ENCODE results near the gene MEGF10.
"Not testable (repeated sequence)": the region's sequence is repeated elsewhere in the genome, so short reads cannot be mapped to it uniquely, and the experiment has no call there.

The MEGF10 gene

DNA sequence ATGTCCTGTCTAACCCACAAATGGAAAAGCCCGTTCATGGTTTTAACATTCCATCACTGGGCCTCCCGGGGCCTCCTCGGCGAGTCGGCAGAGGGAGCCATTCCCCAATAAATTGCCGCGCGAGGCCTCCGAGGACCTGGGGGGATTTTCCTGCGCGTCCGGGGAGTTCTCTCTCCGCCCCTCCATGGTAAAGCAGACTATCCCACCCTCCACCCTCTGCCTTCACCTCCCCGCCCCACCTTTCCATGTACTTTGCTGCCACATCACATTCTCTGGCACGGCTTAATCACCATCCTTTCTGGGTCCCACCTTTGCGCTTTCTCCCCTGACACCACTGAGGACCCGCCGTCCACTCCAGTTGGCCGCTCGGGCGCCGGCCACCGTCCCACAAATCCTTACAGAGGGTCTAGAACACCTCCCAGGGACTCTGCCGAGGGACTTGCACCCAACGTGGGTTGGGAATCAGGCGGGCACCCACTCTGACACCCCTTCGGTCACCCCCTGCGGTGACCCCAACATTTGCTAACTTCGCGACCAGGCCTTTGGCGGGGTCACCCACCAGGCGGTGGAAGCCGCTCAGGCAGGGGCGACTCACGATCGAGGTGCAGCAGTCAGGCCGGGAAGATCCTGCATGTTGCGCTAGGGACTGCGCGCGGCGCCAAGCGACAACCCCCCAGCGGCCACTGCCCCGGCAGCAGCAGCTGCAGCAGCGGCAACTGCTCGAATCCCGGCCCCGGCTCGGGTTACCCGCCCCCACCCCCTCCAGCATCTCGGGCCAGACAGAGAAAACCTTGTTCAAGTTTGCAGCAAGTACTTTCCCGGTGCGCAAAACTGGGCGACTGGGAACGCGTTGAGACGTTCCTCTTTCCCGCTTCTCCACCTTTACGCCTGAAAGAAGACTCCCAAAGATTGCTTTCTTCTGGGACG lies at the start of gene MEGF10:
MEGF10 (plus strand) TSS at position 778 of the 927 bp plus-strand sequence. CDS start 40,513 bp downstream, outside the sequence.
- peak; percentile 63 for DNase-seq (ENCODE audit: low spot score)

- no peak for DNase-seq (ENCODE audit: low spot score)
These were observed 47.6 kb upstream of the MEGF10 start for GRCh38 chr5:127243011-127243410.

GRCh38 chr5:127254729-127255284 lies 35.8 kb upstream of the MEGF10 start:
- no peak for DNase-seq (ENCODE audit: low spot score)

GRCh38 chr5:127256886-127257597 lies 33.6 kb upstream of the MEGF10 start:
- DNase-seq (ENCODE audit: low spot score): no peak

- DNase-seq (ENCODE audit: low spot score): no peak
These were observed 29.9 kb upstream of the MEGF10 start for GRCh38 chr5:127260686-127261085.

DNA sequence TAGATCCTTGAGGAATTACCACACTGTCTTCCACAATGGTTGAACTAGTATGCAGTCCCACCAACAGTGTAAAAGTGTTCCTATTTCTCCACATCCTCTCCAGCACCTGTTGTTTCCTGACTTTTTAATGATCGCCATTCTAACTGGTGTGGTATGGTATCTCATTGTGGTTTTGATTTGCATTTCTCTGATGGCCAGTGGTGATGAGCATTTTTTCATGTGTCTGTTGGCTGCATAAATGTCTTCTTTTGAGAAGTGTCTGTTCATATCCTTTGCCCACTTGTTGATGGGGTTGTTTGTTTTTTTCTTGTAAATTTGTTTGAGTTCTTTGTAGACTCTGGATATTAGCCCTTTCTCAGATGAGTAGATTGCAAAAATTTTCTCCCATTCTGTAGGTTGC lies 25.1 kb upstream of the MEGF10 start:
- DNase-seq (ENCODE audit: low spot score): not testable (repeated sequence)

DNA sequence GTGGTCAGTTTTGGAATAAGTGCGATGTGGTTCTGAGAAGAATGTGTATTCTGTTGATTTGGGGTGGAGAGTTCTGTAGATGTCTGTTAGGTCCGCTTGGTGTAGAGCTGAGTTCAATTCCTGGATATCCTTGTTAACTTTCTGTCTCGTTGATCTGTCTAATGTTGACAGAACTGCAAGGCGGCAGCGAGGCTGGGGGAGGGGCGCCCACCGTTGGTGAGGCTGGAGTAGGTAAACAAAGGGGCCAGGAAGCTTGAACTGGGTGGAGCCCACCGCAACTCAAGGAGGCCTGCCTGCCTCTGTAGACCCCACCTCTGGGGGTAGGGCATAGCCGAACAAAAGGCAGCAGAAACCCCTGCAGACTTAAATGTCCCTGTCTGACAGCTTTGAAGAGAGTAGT lies 22.3 kb upstream of the MEGF10 start:
- DNase-seq (ENCODE audit: low spot score): not testable (repeated sequence)

GRCh38 chr5:127270713-127271112 lies 19.9 kb upstream of the MEGF10 start:
- not testable (repeated sequence) for DNase-seq (ENCODE audit: low spot score)

- no peak for DNase-seq (ENCODE audit: low spot score)
These were observed 14.9 kb upstream of the MEGF10 start for GRCh38 chr5:127275641-127276193.

- no peak for DNase-seq (ENCODE audit: low spot score)
These were observed 9.9 kb upstream of the MEGF10 start for GRCh38 chr5:127280491-127281220.

DNA sequence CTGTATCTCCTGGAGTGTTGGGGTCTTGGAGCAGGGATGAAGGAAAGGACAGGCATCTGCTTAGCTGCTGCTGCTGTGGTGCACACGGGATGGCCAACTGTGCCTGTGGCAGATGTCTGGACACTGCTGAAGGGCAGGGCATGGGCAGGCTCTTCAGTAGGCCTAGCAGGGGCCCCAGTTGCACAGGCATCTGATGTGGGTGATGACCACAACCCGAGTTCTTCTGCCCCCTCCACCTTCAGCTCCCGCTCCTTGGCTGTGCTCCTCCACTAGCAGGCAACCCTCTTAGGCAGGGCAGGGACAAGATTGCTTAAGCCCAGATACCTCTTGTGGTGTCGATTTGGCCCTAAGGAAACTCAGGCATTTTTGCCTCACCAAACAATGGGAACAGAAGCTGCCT lies 9.0 kb upstream of the MEGF10 start:
- DNase-seq (ENCODE audit: low spot score): no peak

DNA sequence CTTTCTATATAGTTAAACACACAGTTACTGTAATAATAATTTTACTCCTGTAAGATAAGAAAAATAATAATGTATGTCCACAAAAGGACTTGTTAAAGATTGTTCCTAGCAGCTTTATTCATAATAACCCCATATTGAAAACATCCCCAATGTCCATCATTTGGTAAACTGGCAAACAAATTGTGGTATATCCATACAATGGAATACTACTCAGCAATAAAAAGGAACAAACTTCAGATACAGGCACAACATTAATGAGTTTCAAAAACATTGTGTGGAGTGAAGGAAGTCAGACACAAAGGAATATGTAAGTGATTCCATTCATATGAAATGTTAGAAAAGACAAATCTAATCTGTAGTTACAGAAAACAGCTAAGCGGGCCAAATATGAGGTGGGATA lies 1.9 kb upstream of the MEGF10 start:
- DNase-seq (ENCODE audit: low spot score): no peak

DNA sequence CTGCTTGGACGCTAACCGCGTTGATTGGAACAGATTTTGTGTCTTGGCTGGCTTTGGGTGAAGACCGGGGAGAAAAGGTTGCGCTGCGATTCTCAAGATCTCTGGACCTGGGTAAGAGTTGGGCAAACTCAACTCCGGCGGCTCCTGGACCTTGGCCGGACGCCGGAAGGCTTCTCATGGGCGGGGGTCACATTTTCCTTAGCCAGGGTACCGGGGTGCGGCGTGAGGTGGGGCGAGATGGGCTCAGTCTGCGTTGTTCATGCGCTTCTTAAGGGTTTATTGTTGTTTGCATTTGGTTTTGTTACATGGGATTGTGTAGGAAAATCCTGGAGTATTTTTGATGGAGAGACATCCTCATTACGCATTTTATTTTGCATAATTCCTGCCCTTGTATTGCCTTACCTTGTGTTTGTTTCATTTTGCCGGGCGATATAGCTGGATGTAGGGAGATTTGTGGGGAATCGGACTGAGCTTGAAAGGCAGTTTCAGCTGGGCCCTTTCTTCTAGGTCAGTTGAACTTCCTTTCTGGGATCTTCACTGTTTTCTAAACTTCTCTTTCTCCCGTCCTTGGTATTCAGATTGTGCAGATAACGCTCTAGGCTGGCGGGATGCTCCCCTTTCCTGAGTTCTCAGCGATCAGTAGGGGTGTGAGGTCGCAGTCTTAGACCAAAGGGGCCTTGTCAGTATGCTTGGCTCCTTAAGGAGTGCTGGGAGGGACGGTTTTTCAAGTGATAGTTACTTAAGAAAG lies 524 bp downstream of the MEGF10 start:
- no peak for DNase-seq (ENCODE audit: low spot score)

- DNase-seq (ENCODE audit: low spot score): no peak
These were observed 1.6 kb downstream of the MEGF10 start for GRCh38 chr5:127292030-127292735.

DNA sequence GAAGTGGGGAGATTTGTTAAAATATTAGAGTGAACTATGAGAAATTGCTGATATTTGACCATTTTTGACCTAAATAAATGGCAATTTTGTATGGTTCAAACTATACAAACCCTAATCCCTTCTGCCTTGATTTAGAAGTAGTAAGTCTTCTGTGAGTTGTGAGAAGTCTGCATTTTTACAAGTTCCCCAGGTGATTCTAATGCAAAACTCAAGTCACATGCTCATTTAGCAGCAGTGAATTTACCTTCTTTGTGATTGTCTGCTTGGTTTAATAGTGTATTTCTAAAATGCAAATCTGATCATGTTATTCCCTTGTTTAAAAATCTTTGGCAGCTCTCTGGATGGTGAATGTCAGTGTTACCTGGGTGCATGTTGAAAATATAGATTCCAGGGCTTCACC lies 2.8 kb downstream of the MEGF10 start:
- DNase-seq (ENCODE audit: low spot score): no peak

DNA sequence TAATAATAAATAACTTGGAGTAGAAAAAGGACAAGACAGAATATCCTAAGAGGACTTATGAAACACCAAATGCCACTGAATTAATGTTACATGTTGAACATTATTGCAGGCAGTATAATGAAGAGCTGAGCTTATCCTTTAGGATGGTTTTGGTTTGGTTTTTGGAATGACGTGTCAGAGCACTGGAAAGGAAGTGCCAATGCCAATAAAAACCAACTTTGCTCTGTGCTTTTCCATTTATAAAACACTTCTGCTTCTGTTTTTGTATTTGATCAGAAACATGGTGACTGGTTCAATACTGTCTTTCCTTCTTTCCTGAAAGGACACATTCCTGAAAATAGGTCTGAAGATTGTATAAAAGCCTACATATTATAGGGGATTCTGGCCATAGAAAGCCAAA lies 4.2 kb downstream of the MEGF10 start:
- DNase-seq (ENCODE audit: low spot score): no peak

- no peak for DNase-seq (ENCODE audit: low spot score)
These were observed 4.9 kb downstream of the MEGF10 start for GRCh38 chr5:127295454-127295853.

DNA sequence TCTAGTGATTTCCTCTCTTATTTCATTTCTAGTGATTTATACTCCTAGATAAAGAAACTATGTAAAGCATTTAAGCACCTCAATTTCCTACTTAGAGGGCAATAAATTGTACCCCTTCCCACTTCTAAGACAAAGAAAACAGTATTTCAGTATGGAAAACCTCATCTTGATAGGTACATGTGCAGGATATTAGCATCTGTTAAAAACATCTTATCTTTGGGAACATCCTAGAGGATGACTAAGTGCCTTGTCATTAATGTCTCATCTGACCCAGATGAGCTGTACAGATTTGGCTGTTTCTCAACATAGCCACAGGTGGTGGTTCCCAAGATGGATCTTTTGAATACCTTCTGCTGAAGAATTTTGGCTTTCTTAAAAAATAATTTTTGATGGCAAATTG lies 5.7 kb downstream of the MEGF10 start:
- DNase-seq (ENCODE audit: low spot score): peak; percentile 43

GRCh38 chr5:127296894-127297293 lies 6.3 kb downstream of the MEGF10 start:
- not testable (repeated sequence) for DNase-seq (ENCODE audit: low spot score)

GRCh38 chr5:127297348-127298035 lies 6.9 kb downstream of the MEGF10 start:
- DNase-seq (ENCODE audit: low spot score): no peak

All from COLO829 (cell line).